Upper lobe of left lung (tissue), 6 donors: ENCODE measurements around the gene FBXO27. TPM values are rescaled to one million over a fixed set of nuclear protein-coding genes. Genes with fewer than 3 reads are reported as not detected.

Experiments
- ATAC-seq, 2 donors: fragments of 200-7000 bp; cut with Tn5 transposase; one replicate each; pipeline ENCODE4 v1.9.1; 2022; ENCODE audit warnings: mild to moderate bottlenecking in 2 of 2, moderate library complexity in 2 of 2; ENCODE audit not compliant: low FRiP score in 2 of 2
- DNase-seq, 2 donors: peaks; one replicate each; pipeline ENCODE4 v3.0.0-alpha.2; 2019 to 2020
- H3K27ac ChIP-seq, 4 donors: fragments of 200-600 bp; sonication (generic); one replicate each; pipeline ENCODE4 v1.5.1; 2016 to 2019
- H3K27me3 ChIP-seq, 4 donors: fragments of 200-600 bp; sonication (generic); one replicate each; pipeline ENCODE4 v1.5.1; 2017 to 2019
- H3K36me3 ChIP-seq, 4 donors: fragments of 200-600 bp; sonication (generic); one replicate each; pipeline ENCODE4 v1.5.1; 2016 to 2019
- H3K4me1 ChIP-seq, 4 donors: fragments of 200-600 bp; sonication (generic); one replicate each; pipeline ENCODE4 v1.5.1; 2018 to 2019
- H3K4me3 ChIP-seq, 4 donors: fragments of 200-600 bp; sonication (generic); one replicate each; pipeline ENCODE4 v1.5.1; 2017 to 2019; ENCODE audit warnings: mild to moderate bottlenecking in 2 of 4, moderate library complexity in 1 of 4
- H3K9me3 ChIP-seq, 4 donors: fragments of 200-600 bp; sonication (generic); one replicate each; pipeline ENCODE4 v1.5.1; 2018 to 2019
- CTCF ChIP-seq, 6 experiments: fragments of 450-650 bp in 4 of 6; fragments of 200-600 bp in 2 of 6; sonication (generic) in 2 of 6; IDR thresholded peaks; one replicate each; pipeline ENCODE4 v1.5.1; 2016 to 2019; ENCODE audit warnings: antibody characterized with exemption in 6 of 6
- EP300 ChIP-seq, 4 donors: sonication (generic); formaldehyde crosslinking; IDR thresholded peaks; one replicate each; pipeline ENCODE4 v1.5.1; 2017; ENCODE audit warnings: antibody characterized with exemption in 4 of 4, control low read depth in 2 of 4
- POLR2A ChIP-seq, 4 donors: fragments of 450-650 bp; IDR thresholded peaks; one replicate each; pipeline ENCODE4 v1.5.1; 2016 to 2017; ENCODE audit warnings: antibody characterized with exemption in 4 of 4, mild to moderate bottlenecking in 2 of 4
- POLR2AphosphoS5 ChIP-seq, 2 donors: sonication (generic); formaldehyde crosslinking; IDR thresholded peaks; one replicate each; pipeline ENCODE4 v1.5.1; 2017; ENCODE audit warnings: antibody characterized with exemption in 2 of 2
- WGBS, 2 donors: methylation state at CpG; one replicate each; pipeline ENCODE4 v1.1.5; 2017 to 2018; 5-methylcytosine and 5-hydroxymethylcytosine counted together
- total RNA-seq, 6 donors: library from RNA; depleted of rRNA in 4 of 6; stranded (reverse); fragments of >200 nt in 4 of 6; gene quantifications; one replicate each; pipeline versions ENCODE4 v1.1.0 to v1.2.1, GENCODE V29; 2016 to 2021
- donor health status: DM: no; HTN: no; CAD: no; lungs with moderate emphysema.
- donor health status: DM: no; HTN: yes; CAD: no; lungs with severe emphysema.

FBXO27 gene
- total RNA-seq, 6 donors from 2014 or later, result 1.0 to 9.3 (median 6.3) TPM

DNA sequence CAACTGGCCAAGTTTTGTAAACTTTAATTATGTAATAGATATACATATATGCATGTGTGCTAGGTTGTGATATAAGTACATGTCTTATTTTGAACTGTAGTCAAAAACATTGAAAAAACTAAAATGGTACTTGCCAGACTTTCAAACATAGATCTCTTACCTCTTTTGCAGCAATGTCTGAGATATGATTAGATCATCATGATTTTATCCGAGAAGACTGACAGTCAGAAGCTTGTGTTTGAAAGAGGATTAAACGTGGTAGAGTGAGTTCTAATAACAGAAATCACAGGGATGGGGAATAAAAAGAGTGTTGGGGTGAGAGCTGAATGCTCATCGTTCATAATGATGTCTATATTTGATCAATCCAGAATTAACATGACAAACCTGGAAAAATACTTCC, 33.6 kb upstream of the FBXO27 start:
- no peaks in the 10 kb centered on the region for H3K36me3 ChIP-seq
- 74 to 75% methylated on average over 3 of the region's 3 CpGs for WGBS, 2 donors
- no peaks in the 10 kb centered on the region for H3K4me1 ChIP-seq
- DNase-seq (no peak), ATAC-seq (no peak)
- TF ChIP-seq POLR2AphosphoS5 (IDR thresholded peaks at IDR 0.05), result no peak
- no peak for TF ChIP-seq EP300 (IDR thresholded peaks at IDR 0.05)
- TF ChIP-seq CTCF (IDR thresholded peaks at IDR 0.05), result no peak
- no peak for TF ChIP-seq POLR2A (IDR thresholded peaks at IDR 0.05)
- no peak overlapping the region for H3K27ac ChIP-seq
- H3K27me3 ChIP-seq, result no peaks in the 10 kb centered on the region
- no peaks in the 10 kb centered on the region for H3K9me3 ChIP-seq
- no peak overlapping the region for H3K4me3 ChIP-seq

GRCh38 chr19:39064405-39064804, 32.1 kb upstream of the FBXO27 start:
- no peaks in the 10 kb centered on the region for H3K9me3 ChIP-seq
- TF ChIP-seq POLR2AphosphoS5 (IDR thresholded peaks at IDR 0.05) (no peak), CTCF (IDR thresholded peaks at IDR 0.05) (no peak), POLR2A (IDR thresholded peaks at IDR 0.05) (no peak), EP300 (IDR thresholded peaks at IDR 0.05) (no peak)
- no peaks in the 10 kb centered on the region for H3K4me1 ChIP-seq
- H3K4me3 ChIP-seq, result no peak overlapping the region
- WGBS, 2 donors, result 82 to 88% methylated on average over 6 of the region's 6 CpGs
- no peaks in the 10 kb centered on the region for H3K27me3 ChIP-seq
- no peak overlapping the region for H3K27ac ChIP-seq
- ATAC-seq (no peak), DNase-seq (no peak)
- H3K36me3 ChIP-seq, result no peaks in the 10 kb centered on the region

- H3K4me1 ChIP-seq, result no peaks in the 10 kb centered on the region
- 71 to 73% methylated on average over 4 of the region's 4 CpGs for whole genome bisulfite sequencing, 2 donors
- no peaks in the 10 kb centered on the region for H3K27me3 ChIP-seq
- H3K4me3 ChIP-seq, result no peak overlapping the region
- no peaks in the 10 kb centered on the region for H3K36me3 ChIP-seq
- no peak for TF ChIP-seq POLR2A (IDR thresholded peaks at IDR 0.05)
- no peak for TF ChIP-seq EP300 (IDR thresholded peaks at IDR 0.05)
- TF ChIP-seq CTCF (IDR thresholded peaks at IDR 0.05), result no peak
- no peak for TF ChIP-seq POLR2AphosphoS5 (IDR thresholded peaks at IDR 0.05)
- no peaks in the 10 kb centered on the region for H3K9me3 ChIP-seq
- no peak overlapping the region for H3K27ac ChIP-seq
- no peak for ATAC-seq
- DNase-seq, result no peak
Observed at GRCh38 chr19:39060171-39060570, 27.8 kb upstream of the FBXO27 start.

DNA sequence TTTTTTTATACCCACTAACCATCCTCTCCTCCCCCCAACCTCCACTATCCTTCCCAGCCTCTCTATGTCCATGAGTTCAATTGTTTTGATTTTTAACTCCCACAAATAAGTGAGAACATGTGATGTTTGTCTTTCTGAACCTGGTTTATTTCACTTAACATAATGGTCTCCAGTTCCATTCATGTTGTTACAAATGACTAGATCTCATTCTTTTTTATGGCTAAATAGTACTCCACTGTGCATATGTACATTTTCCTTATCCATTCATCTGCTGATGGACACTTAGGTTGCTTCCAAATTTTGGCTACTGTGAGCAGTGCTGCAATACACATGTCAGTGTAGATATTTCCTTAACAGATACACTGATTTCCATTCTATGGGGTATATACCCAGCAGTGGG, 27.0 kb upstream of the FBXO27 start:
- TF ChIP-seq POLR2AphosphoS5 (IDR thresholded peaks at IDR 0.05) (no peak), CTCF (IDR thresholded peaks at IDR 0.05) (no peak), EP300 (IDR thresholded peaks at IDR 0.05) (no peak), POLR2A (IDR thresholded peaks at IDR 0.05) (no peak)
- H3K9me3 ChIP-seq, result no peaks in the 10 kb centered on the region

DNA sequence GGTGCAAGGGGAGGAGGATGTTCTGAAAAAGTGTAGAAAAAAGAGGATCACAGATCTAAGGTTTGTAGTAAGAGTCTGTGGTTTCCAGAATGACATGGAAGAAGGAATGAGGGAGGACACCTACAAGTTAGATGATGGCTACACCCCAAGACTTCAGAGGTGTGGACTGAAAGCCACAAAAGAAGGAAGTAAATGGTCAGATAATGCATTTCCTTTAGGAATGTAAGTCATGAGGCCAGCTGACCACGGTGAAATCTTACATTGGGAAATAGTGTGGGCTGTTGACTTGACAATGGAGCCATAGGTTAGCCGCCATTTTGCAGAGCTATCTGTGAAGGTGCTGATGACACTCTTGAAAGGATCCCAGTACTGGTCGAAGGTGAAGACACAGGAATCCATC, 25.3 kb upstream of the FBXO27 start:
- no peak overlapping the region for H3K4me3 ChIP-seq
- no peak overlapping the region for H3K27ac ChIP-seq
- no peaks in the 10 kb centered on the region for H3K36me3 ChIP-seq
- WGBS, 2 donors, result 70 to 75% methylated on average over 3 of the region's 3 CpGs
- no peaks in the 10 kb centered on the region for H3K4me1 ChIP-seq
- no peaks in the 10 kb centered on the region for H3K27me3 ChIP-seq
- DNase-seq, result no peak
- TF ChIP-seq POLR2AphosphoS5 (IDR thresholded peaks at IDR 0.05) (no peak), EP300 (IDR thresholded peaks at IDR 0.05) (no peak), CTCF (IDR thresholded peaks at IDR 0.05) (no peak), POLR2A (IDR thresholded peaks at IDR 0.05) (no peak)
- no peak for ATAC-seq
- H3K9me3 ChIP-seq, result no peaks in the 10 kb centered on the region

More for the DNA sequence above, 27.0 kb upstream of the FBXO27 start:
- no peaks in the 10 kb centered on the region for H3K27me3 ChIP-seq
- H3K4me1 ChIP-seq, result no peaks in the 10 kb centered on the region
- H3K4me3 ChIP-seq, result no peak overlapping the region
- no peak for ATAC-seq
- DNase-seq, result no peak
- H3K27ac ChIP-seq, result no peak overlapping the region
- H3K36me3 ChIP-seq, result no peaks in the 10 kb centered on the region
